H1 (cell line): ENCODE data around the gene SLC6A20. TPM values are rescaled to one million over a fixed set of nuclear protein-coding genes. Genes with fewer than 3 reads are reported as not detected.

ENCODE experiments used
- CTCF ChIA-PET: fragments of 300-600 bp; sonication (Branson Sonifier 250); formaldehyde crosslinking; loops from one replicate; lab custom pipeline; 2021; ENCODE audit not compliant: partially characterized antibody; lab: Charles Lee
- POLR2A ChIA-PET: fragments of 300-600 bp; sonication (Branson Sonifier 250); formaldehyde crosslinking; loops from one replicate; lab custom pipeline; 2021; ENCODE audit warnings: inconsistent platforms; ENCODE audit not compliant: partially characterized antibody; lab: Charles Lee
- DNase-seq, 2 experiments: peaks; one replicate each; pipeline versions ENCODE4 v3.0.0 to v3.0.0-alpha.2; 2010 to 2022; ENCODE audit warnings: low spot score in 2 of 2, low read depth in 1 of 2, mixed read lengths in 1 of 2
- FAIRE-seq: peaks from 2 replicates; lab custom pipeline; 2011; peaks lifted over from hg19 to GRCh38; lab: Jason Lieb, UNC
- H2AFZ ChIP-seq: 2 replicates; pipeline ENCODE4 v1.8.1; 2012; ENCODE audit warnings: low read length, inconsistent platforms
- H2AK5ac ChIP-seq: 2 replicates; pipeline ENCODE4 v1.6.1; 2013; ENCODE audit warnings: low read depth, low read length
- H2BK120ac ChIP-seq: replicated peaks from 2 replicates; pipeline ENCODE3; 2013; ENCODE audit warnings: low read depth, low read length, inconsistent platforms
- H2BK12ac ChIP-seq: 2 replicates; pipeline ENCODE4 v1.6.1; 2013; ENCODE audit warnings: low read depth, low read length
- H2BK15ac ChIP-seq: 2 replicates; pipeline ENCODE4 v1.6.1; 2013; ENCODE audit warnings: low read length
- H2BK20ac ChIP-seq: 2 replicates; pipeline ENCODE4 v1.6.1; 2013; ENCODE audit warnings: low read length
- H2BK5ac ChIP-seq: 2 replicates; pipeline ENCODE4 v1.6.1; 2013; ENCODE audit warnings: low read depth, low read length
- H3K14ac ChIP-seq: 2 replicates; pipeline ENCODE4 v1.6.1; 2013; ENCODE audit warnings: inconsistent platforms; ENCODE audit not compliant: insufficient read length
- H3K18ac ChIP-seq: 2 replicates; pipeline ENCODE4 v1.6.1; 2013; ENCODE audit warnings: low read length; ENCODE audit errors: extremely low read depth
- H3K23ac ChIP-seq: 2 replicates; pipeline ENCODE4 v1.6.1; 2013; ENCODE audit warnings: inconsistent platforms; ENCODE audit not compliant: insufficient read length
- H3K23me2 ChIP-seq: 2 replicates; pipeline ENCODE4 v1.6.1; 2013; ENCODE audit warnings: low read depth, low read length
- H3K27ac ChIP-seq: 2 replicates; pipeline ENCODE4 v1.6.1; 2011; ENCODE audit warnings: low read depth, low read length, inconsistent platforms
- H3K27me3 ChIP-seq, 4 experiments: replicated peaks in 1 of 4; 1 replicate in 1 of 4; 2 replicates in 3 of 4; pipeline versions ENCODE4 v1.6.1 to v1.8.1; 2011 to 2013; ENCODE audit warnings: low read length in 3 of 4, mild to moderate bottlenecking in 3 of 4, inconsistent platforms in 2 of 4, mixed read lengths in 2 of 4, moderate library complexity in 1 of 4; ENCODE audit not compliant: control insufficient read depth in 3 of 4, insufficient read depth in 3 of 4; ENCODE audit errors: extremely low read depth in 1 of 4
- H3K36me3 ChIP-seq, 4 experiments: 2 replicates each; pipeline versions ENCODE4 v1.6.1 to v1.8.1; 2011 to 2013; ENCODE audit warnings: mild to moderate bottlenecking in 4 of 4, low read length in 3 of 4, moderate library complexity in 2 of 4, control low read depth in 1 of 4, inconsistent platforms in 1 of 4; ENCODE audit not compliant: insufficient read depth in 4 of 4, control insufficient read depth in 2 of 4
- H3K4ac ChIP-seq: replicated peaks from 2 replicates; pipeline ENCODE3; 2013; ENCODE audit warnings: low read length, low read depth, mixed read lengths, inconsistent platforms; ENCODE audit not compliant: insufficient read length
- H3K4me1 ChIP-seq, 4 experiments: replicated peaks in 1 of 4; 1 replicate in 1 of 4; 2 replicates in 3 of 4; pipeline versions ENCODE4 v1.6.1 to v1.8.1; 2011 to 2013; ENCODE audit warnings: low read length in 3 of 4, inconsistent platforms in 2 of 4, mixed read lengths in 1 of 4; ENCODE audit not compliant: insufficient read depth in 4 of 4, control insufficient read depth in 3 of 4
- H3K4me2 ChIP-seq, 2 experiments: 2 replicates each; pipeline versions ENCODE4 v1.6.1 to v1.8.1; 2011 to 2013; ENCODE audit warnings: low read depth in 2 of 2, low read length in 2 of 2, control low read depth in 1 of 2, inconsistent platforms in 1 of 2, mild to moderate bottlenecking in 1 of 2; ENCODE audit not compliant: insufficient read depth in 1 of 2
- H3K4me3 ChIP-seq, 4 experiments: fragments of 200-600, 300-600 bp in 1 of 4; sonication (generic), shearing (Covaris generic), sonication (Bioruptor Twin) in 1 of 4; 2 replicates each; pipeline versions ENCODE4 v1.5.1 to v1.8.1; 2011 to 2016; ENCODE audit warnings: low read length in 4 of 4, low read depth in 3 of 4, control low read depth in 2 of 4, inconsistent platforms in 2 of 4, mild to moderate bottlenecking in 2 of 4, mixed read lengths in 1 of 4, moderate library complexity in 1 of 4; ENCODE audit not compliant: insufficient read depth in 2 of 4; ENCODE audit errors: extremely low read depth in 1 of 4
- H3K56ac ChIP-seq: replicated peaks from 2 replicates; pipeline ENCODE3; 2013; ENCODE audit warnings: low read depth, mild to moderate bottlenecking, mixed read lengths, low read length, inconsistent platforms; ENCODE audit not compliant: insufficient read length
- H3K79me1 ChIP-seq: 2 replicates; pipeline ENCODE4 v1.6.1; 2013; ENCODE audit warnings: low read depth, low read length, control low read depth
- H3K79me2 ChIP-seq, 2 experiments: 2 replicates each; pipeline versions ENCODE4 v1.6.1 to v1.8.1; 2012 to 2013; ENCODE audit warnings: low read length in 2 of 2, mild to moderate bottlenecking in 2 of 2, inconsistent platforms in 1 of 2; ENCODE audit not compliant: insufficient read depth in 2 of 2, control insufficient read depth in 1 of 2
- H3K9ac ChIP-seq, 4 experiments: replicated peaks in 1 of 4; 1 replicate in 1 of 4; 2 replicates in 3 of 4; pipeline versions ENCODE4 v1.6.1 to v1.8.1; 2011 to 2013; ENCODE audit warnings: low read depth in 3 of 4, low read length in 3 of 4, control low read depth in 2 of 4, mild to moderate bottlenecking in 2 of 4, moderate library complexity in 2 of 4, inconsistent platforms in 1 of 4; ENCODE audit errors: extremely low read depth in 1 of 4
- H3K9me3 ChIP-seq, 2 experiments: 2 replicates each; pipeline versions ENCODE4 v1.6.1 to v1.8.1; 2012 to 2013; ENCODE audit warnings: mild to moderate bottlenecking in 2 of 2, moderate library complexity in 2 of 2, control low read depth in 1 of 2, inconsistent platforms in 1 of 2, low read depth in 1 of 2, low read length in 1 of 2, mixed read lengths in 1 of 2; ENCODE audit not compliant: insufficient read depth in 2 of 2
- H4K20me1 ChIP-seq, 2 experiments: replicated peaks in 1 of 2; 2 replicates each; pipeline versions ENCODE3 to v1.8.1; 2011 to 2013; ENCODE audit warnings: inconsistent platforms in 2 of 2, low read length in 2 of 2, mild to moderate bottlenecking in 1 of 2; ENCODE audit not compliant: insufficient read depth in 2 of 2, control insufficient read depth in 1 of 2
- H4K5ac ChIP-seq: 2 replicates; pipeline ENCODE4 v1.6.1; 2013; ENCODE audit warnings: low read length, low read depth, mixed read lengths, inconsistent platforms; ENCODE audit not compliant: insufficient read length
- H4K8ac ChIP-seq: 2 replicates; pipeline ENCODE4 v1.8.0; 2013; ENCODE audit warnings: mild to moderate bottlenecking, moderate library complexity, low read length, inconsistent platforms; ENCODE audit not compliant: insufficient read depth; ENCODE audit errors: extremely low read depth
- H4K91ac ChIP-seq: replicated peaks from 2 replicates; pipeline ENCODE3; 2013; ENCODE audit warnings: low read length, mixed read lengths, inconsistent platforms; ENCODE audit not compliant: insufficient read length
- BRCA1 ChIP-seq: IDR thresholded peaks from 2 replicates; pipeline ENCODE4 v1.6.1; 2012; ENCODE audit warnings: low read depth, low read length, improper control_type of control experiment
- GABPA ChIP-seq: IDR thresholded peaks from 2 replicates; pipeline ENCODE4 v1.6.1; 2011; ENCODE audit warnings: mild to moderate bottlenecking, low read length, moderate library complexity, borderline replicate concordance; ENCODE audit not compliant: insufficient read depth
- HDAC2 ChIP-seq, 2 experiments: fragments of 300-600 bp in 1 of 2; sonication (generic) in 1 of 2; IDR thresholded peaks; 2 replicates each; pipeline ENCODE4 v1.6.1; 2011 to 2012; ENCODE audit warnings: low read depth in 2 of 2, low read length in 2 of 2, mild to moderate bottlenecking in 2 of 2, moderate library complexity in 2 of 2, borderline replicate concordance in 1 of 2, inconsistent platforms in 1 of 2
- HDAC6 ChIP-seq: IDR thresholded peaks from one replicate; pipeline ENCODE4 v1.7.1; 2012; ENCODE audit warnings: low read depth, mild to moderate bottlenecking, inconsistent platforms, low read length, moderate library complexity
- KDM4A ChIP-seq: IDR thresholded peaks from one replicate; pipeline ENCODE4 v1.7.1; 2012; ENCODE audit warnings: low read depth, mild to moderate bottlenecking, moderate library complexity, low read length, inconsistent platforms; ENCODE audit not compliant: severe bottlenecking
- SUZ12 ChIP-seq: fragments of 200-600 bp; sonication (generic); IDR thresholded peaks from 2 replicates; pipeline ENCODE4 v1.6.1; 2012; ENCODE audit warnings: mild to moderate bottlenecking, inconsistent platforms, low read length, moderate library complexity, mixed read lengths
- WGBS, 2 experiments: shearing (Covaris generic) in 1 of 2; methylation state at CpG; one replicate each; pipeline versions ENCODE4 v1.1.6 to v1.1.7; 2013 to 2015; ENCODE audit warnings: low lambda C conversion rate in 2 of 2, mixed read lengths in 2 of 2, inconsistent platforms in 1 of 2, low coverage in 1 of 2, missing lambda C conversion rate in 1 of 2; ENCODE audit not compliant: insufficient replicate concordance in 2 of 2, insufficient coverage in 1 of 2, insufficient read length in 1 of 2; ENCODE audit errors: extremely low coverage in 1 of 2, missing lambda C conversion rate in 1 of 2; 5-methylcytosine and 5-hydroxymethylcytosine counted together
- polyA plus RNA-seq, 7 experiments: library from polyadenylated mRNA; depleted of rRNA in 3 of 7; stranded (reverse) in 5 of 7; unstranded in 2 of 7; fragments of >200 nt in 5 of 7; fragments of 200-250 nt in 2 of 7; gene quantifications; 1 replicate in 5 of 7; 2 replicates in 1 of 7; 4 replicates in 1 of 7; pipeline versions ENCODE4 v1.2.1 to v1.2.3, GENCODE V29; 2011 to 2013; ENCODE audit warnings: missing spikeins in 2 of 7, mixed read lengths in 2 of 7
- total RNA-seq: library from RNA; stranded (reverse); fragmentation: NEBNext Ultra II Directional; extraction: Animal tissue kit (Norgen Biotek cat#: 25700); gene quantifications from 2 replicates; pipeline ENCODE4 v1.2.1, GENCODE V29; 2021

SLC6A20 gene
- total and polyA plus RNA-seq, 2 of the 8 experiments (the other 6 are each of a cell fraction or from before 2014, with no cell fraction given) = 0.05 TPM; not detected in 1

GRCh38 chr3:45765958-45766357, 30.4 kb downstream of the SLC6A20 start:
- no peak overlapping the region for H3K23ac ChIP-seq
- no peak overlapping the region for H3K27ac ChIP-seq
- H2BK12ac ChIP-seq = no peak overlapping the region
- H2AK5ac ChIP-seq = no peak overlapping the region
- no peak overlapping the region for H2BK20ac ChIP-seq
- H3K18ac ChIP-seq = no peak overlapping the region
- no peak overlapping the region for H3K56ac ChIP-seq
- TF ChIP-seq KDM4A = no peak
- no peak for TF ChIP-seq HDAC2 (IDR thresholded peaks at IDR 0.05; ENCODE audit: borderline replicate concordance in 1 of 2, low read depth in 2 of 2, low read length in 2 of 2)
- no peak for TF ChIP-seq SUZ12
- no peak for TF ChIP-seq HDAC6
- no peak for TF ChIP-seq BRCA1
- no peak for TF ChIP-seq GABPA
- H3K4me3 ChIP-seq = no peak overlapping the region
- no peak overlapping the region for H2BK5ac ChIP-seq
- H2BK120ac ChIP-seq = no peak overlapping the region
- H3K14ac ChIP-seq = no peak overlapping the region
- DNase-seq = peak in 1 of 2 experiments; percentile 17
- FAIRE-seq = no peak
- ChIA-PET CTCF (interaction anchor here (0.5 to 1.3 kb wide), 3 partner anchors 17 to 228 kb away, joined by 3 to 4 read pairs (median 4); no protein-coding TSS in a partner anchor), POLR2A (no interaction called here)
- H3K4ac ChIP-seq = no peak overlapping the region
- 90% methylated on average over 8 of the region's 8 CpGs; no CpG with 5 or more reads in 1 of the 2 experiments for WGBS, 2 experiments
- H3K79me2 ChIP-seq = no peaks in the 10 kb centered on the region
- H4K5ac ChIP-seq = no peak overlapping the region
- no peak overlapping the region for H4K91ac ChIP-seq
- no peaks in the 10 kb centered on the region; a peak in 1 of 7 replicates for H3K27me3 ChIP-seq
- no peak overlapping the region for H2AFZ ChIP-seq
- H3K4me1 ChIP-seq = peaks cover 0 to under 1% (median 0%) of the 10 kb centered on the region in 4 experiments; a peak in 2 of 7 replicates
- no peaks in the 10 kb centered on the region for H4K20me1 ChIP-seq
- H2BK15ac ChIP-seq = no peak overlapping the region
- no peak overlapping the region for H4K8ac ChIP-seq
- H3K9me3 ChIP-seq = peaks cover 0 to 6% of the 10 kb centered on the region in 2 experiments; a peak in 1 of 4 replicates
- no peak overlapping the region for H3K4me2 ChIP-seq
- no peaks in the 10 kb centered on the region for H3K23me2 ChIP-seq
- H3K79me1 ChIP-seq = no peaks in the 10 kb centered on the region
- no peaks in the 10 kb centered on the region for H3K36me3 ChIP-seq
- H3K9ac ChIP-seq = no peak overlapping the region
